WTC11 (cell line): ENCODE results near the gene CENPU.

Experiments
- CREM ChIP-seq: sonication (generic); formaldehyde crosslinking; IDR thresholded peaks from 2 replicates; pipeline ENCODE4 v1.8.1; 2022; ENCODE audit warnings: mild to moderate bottlenecking, missing genetic modification reagents, moderate library complexity
- FOXP1 ChIP-seq: sonication (generic); formaldehyde crosslinking; IDR thresholded peaks from 2 replicates; pipeline ENCODE4 v1.8.0; 2022; ENCODE audit warnings: missing genetic modification reagents, mild to moderate bottlenecking, moderate library complexity, borderline replicate concordance
- GABPB1 ChIP-seq: sonication (generic); formaldehyde crosslinking; IDR thresholded peaks from 2 replicates; pipeline ENCODE4 v1.8.1; 2023; ENCODE audit warnings: mild to moderate bottlenecking, missing genetic modification reagents
- GRHL2 ChIP-seq: fragments of 250-450 bp; sonication (Bioruptor Pico); IDR thresholded peaks from 2 replicates; pipeline ENCODE4 v1.8.0; 2022; ENCODE audit warnings: mild to moderate bottlenecking, moderate library complexity; ENCODE audit not compliant: insufficient replicate concordance, severe bottlenecking
- TF ChIP-seq, protein P1 (sequence below): fragments of 200-600 bp; IDR thresholded peaks from 2 replicates; pipeline ENCODE4 v1.8.0; 2022; ENCODE audit warnings: antibody characterized with exemption
- TF ChIP-seq, protein P2 (sequence below): sonication (generic); formaldehyde crosslinking; IDR thresholded peaks from 2 replicates; pipeline ENCODE4 v1.8.0; 2022; ENCODE audit warnings: mild to moderate bottlenecking, missing genetic modification reagents
- TF ChIP-seq, protein P3 (sequence below): sonication (generic); formaldehyde crosslinking; IDR thresholded peaks from 2 replicates; pipeline ENCODE4 v1.8.0; 2022; ENCODE audit warnings: mild to moderate bottlenecking, missing genetic modification reagents
- TF ChIP-seq, protein P4 (sequence below): fragments of 250-450 bp; sonication (Bioruptor Pico); conservative IDR thresholded peaks from 2 replicates; pipeline ENCODE4 v1.9.0; 2021; ENCODE audit warnings: mild to moderate bottlenecking
- TF ChIP-seq, protein P5 (sequence below): sonication (generic); formaldehyde crosslinking; IDR thresholded peaks from 2 replicates; pipeline ENCODE4 v1.8.1; 2022; ENCODE audit warnings: low read depth, mild to moderate bottlenecking, moderate library complexity, missing genetic modification reagents, borderline replicate concordance

DNA sequence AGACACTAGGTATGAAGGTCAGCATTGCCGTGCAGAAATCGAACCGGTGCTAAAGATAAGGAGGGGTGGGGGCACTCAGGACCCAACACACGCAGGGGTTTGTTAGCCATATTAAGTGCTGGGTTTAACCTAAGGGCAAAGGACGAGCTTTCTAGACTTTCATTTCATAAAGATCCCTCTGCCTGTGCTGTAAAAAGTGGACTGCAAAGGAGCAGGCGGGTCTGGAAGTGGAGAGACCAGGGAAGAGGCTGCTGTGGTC is 85.9 kb downstream of the CENPU start:
- TF ChIP-seq, protein P1, sequence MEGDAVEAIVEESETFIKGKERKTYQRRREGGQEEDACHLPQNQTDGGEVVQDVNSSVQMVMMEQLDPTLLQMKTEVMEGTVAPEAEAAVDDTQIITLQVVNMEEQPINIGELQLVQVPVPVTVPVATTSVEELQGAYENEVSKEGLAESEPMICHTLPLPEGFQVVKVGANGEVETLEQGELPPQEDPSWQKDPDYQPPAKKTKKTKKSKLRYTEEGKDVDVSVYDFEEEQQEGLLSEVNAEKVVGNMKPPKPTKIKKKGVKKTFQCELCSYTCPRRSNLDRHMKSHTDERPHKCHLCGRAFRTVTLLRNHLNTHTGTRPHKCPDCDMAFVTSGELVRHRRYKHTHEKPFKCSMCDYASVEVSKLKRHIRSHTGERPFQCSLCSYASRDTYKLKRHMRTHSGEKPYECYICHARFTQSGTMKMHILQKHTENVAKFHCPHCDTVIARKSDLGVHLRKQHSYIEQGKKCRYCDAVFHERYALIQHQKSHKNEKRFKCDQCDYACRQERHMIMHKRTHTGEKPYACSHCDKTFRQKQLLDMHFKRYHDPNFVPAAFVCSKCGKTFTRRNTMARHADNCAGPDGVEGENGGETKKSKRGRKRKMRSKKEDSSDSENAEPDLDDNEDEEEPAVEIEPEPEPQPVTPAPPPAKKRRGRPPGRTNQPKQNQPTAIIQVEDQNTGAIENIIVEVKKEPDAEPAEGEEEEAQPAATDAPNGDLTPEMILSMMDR = no peak
- TF ChIP-seq, protein P2, sequence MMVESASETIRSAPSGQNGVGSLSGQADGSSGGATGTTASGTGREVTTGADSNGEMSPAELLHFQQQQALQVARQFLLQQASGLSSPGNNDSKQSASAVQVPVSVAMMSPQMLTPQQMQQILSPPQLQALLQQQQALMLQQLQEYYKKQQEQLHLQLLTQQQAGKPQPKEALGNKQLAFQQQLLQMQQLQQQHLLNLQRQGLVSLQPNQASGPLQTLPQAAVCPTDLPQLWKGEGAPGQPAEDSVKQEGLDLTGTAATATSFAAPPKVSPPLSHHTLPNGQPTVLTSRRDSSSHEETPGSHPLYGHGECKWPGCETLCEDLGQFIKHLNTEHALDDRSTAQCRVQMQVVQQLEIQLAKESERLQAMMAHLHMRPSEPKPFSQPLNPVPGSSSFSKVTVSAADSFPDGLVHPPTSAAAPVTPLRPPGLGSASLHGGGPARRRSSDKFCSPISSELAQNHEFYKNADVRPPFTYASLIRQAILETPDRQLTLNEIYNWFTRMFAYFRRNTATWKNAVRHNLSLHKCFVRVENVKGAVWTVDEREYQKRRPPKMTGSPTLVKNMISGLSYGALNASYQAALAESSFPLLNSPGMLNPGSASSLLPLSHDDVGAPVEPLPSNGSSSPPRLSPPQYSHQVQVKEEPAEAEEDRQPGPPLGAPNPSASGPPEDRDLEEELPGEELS = no peak
- TF ChIP-seq CREM (CRISPR knock-in tag) = no peak
- TF ChIP-seq, protein P3, sequence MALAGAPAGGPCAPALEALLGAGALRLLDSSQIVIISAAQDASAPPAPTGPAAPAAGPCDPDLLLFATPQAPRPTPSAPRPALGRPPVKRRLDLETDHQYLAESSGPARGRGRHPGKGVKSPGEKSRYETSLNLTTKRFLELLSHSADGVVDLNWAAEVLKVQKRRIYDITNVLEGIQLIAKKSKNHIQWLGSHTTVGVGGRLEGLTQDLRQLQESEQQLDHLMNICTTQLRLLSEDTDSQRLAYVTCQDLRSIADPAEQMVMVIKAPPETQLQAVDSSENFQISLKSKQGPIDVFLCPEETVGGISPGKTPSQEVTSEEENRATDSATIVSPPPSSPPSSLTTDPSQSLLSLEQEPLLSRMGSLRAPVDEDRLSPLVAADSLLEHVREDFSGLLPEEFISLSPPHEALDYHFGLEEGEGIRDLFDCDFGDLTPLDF (CRISPR knock-in tag) = no peak
- no peak for TF ChIP-seq GRHL2 (CRISPR knock-in tag)
- TF ChIP-seq, protein P4, sequence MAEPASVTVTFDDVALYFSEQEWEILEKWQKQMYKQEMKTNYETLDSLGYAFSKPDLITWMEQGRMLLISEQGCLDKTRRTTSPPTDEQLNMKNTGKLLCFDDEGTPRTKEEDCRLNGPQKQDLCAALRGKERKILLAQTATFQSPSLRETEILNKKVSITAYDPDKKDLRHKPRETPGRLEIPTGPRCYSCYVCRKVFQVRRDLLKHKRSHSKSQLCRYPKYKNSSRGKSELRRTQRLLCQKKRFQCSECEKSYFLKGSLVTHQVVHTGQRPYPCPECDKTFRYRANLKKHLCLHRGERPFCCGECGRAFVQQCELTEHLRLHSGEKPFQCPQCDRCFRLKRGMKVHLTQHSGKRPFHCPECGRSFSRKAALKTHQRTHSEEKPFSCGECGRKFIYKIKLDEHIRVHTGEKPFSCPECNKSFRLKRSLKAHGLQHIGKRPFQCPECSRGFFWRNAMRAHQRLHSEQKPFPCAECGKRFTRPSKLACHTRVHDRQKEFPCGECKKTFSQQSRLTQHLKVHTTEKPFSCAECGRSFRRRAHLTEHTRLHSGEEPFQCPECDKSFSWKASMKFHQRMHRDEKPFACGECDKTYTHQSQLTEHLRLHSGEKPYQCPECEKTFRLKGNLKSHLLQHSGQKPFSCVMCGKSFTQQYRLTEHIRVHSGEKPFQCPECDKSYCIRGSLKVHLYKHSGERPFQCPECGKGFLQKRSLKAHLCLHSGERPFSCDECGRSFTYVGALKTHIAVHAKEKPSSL (CRISPR knock-in tag) = no peak
- no peak for TF ChIP-seq FOXP1
- TF ChIP-seq, protein P5, sequence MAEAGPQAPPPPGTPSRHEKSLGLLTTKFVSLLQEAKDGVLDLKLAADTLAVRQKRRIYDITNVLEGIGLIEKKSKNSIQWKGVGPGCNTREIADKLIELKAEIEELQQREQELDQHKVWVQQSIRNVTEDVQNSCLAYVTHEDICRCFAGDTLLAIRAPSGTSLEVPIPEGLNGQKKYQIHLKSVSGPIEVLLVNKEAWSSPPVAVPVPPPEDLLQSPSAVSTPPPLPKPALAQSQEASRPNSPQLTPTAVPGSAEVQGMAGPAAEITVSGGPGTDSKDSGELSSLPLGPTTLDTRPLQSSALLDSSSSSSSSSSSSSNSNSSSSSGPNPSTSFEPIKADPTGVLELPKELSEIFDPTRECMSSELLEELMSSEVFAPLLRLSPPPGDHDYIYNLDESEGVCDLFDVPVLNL (CRISPR knock-in tag) = no peak
- TF ChIP-seq GABPB1 (CRISPR knock-in tag) = no peak
